ENCODE measurements around the gene STXBP6.

DNA sequence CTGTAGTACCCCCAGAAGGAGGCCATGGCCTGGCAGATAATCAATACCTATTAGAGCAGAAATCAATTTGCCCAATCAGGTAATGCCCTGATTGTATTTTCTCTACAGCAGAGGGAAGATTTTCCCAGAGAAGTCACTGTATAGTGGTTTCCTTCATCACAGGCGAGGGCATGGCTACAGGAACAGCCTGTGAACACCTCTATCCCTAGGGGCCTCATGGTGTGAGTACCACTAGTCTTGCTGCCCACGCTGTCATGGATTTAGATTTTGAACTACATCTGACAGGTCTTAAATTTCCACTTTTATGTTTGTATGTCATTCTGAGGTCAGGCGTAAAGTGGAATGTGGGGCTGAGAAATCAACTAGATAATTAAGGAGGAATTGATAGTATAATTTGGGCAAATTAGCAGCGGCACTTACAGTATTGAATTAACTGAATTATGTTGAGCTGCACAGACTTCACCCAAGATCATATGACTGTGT is 42.4 kb upstream of the STXBP6 start:
- TF ChIP-seq CSDC2 (CRISPR knock-in tag; IDR thresholded peaks at IDR 0.05) (no peak), ZFP30 (CRISPR knock-in tag; IDR thresholded peaks at IDR 0.05) (no peak), RARB (CRISPR knock-in tag; IDR thresholded peaks at IDR 0.05) (no peak), ARNTL (CRISPR knock-in tag; IDR thresholded peaks at IDR 0.05; ENCODE audit: borderline replicate concordance, low read depth) (no peak), ZC3H10 (CRISPR knock-in tag; IDR thresholded peaks at IDR 0.05) (no peak), ZFP3 (CRISPR knock-in tag; IDR thresholded peaks at IDR 0.05) (no peak), ZNF565 (CRISPR knock-in tag; conservative IDR thresholded peaks at IDR 0.05; ENCODE audit: low read depth) (no peak), OSR1 (CRISPR knock-in tag; IDR thresholded peaks at IDR 0.05) (no peak), TOX (CRISPR knock-in tag; IDR thresholded peaks at IDR 0.05; ENCODE audit: borderline replicate concordance) (no peak), GLIS3 (CRISPR knock-in tag; IDR thresholded peaks at IDR 0.05) (no peak)
- TF ChIP-seq, protein P1, sequence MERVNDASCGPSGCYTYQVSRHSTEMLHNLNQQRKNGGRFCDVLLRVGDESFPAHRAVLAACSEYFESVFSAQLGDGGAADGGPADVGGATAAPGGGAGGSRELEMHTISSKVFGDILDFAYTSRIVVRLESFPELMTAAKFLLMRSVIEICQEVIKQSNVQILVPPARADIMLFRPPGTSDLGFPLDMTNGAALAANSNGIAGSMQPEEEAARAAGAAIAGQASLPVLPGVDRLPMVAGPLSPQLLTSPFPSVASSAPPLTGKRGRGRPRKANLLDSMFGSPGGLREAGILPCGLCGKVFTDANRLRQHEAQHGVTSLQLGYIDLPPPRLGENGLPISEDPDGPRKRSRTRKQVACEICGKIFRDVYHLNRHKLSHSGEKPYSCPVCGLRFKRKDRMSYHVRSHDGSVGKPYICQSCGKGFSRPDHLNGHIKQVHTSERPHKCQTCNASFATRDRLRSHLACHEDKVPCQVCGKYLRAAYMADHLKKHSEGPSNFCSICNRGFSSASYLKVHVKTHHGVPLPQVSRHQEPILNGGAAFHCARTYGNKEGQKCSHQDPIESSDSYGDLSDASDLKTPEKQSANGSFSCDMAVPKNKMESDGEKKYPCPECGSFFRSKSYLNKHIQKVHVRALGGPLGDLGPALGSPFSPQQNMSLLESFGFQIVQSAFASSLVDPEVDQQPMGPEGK (CRISPR knock-in tag; IDR thresholded peaks at IDR 0.05; ENCODE audit: borderline replicate concordance): no peak
- TF ChIP-seq, protein P2, sequence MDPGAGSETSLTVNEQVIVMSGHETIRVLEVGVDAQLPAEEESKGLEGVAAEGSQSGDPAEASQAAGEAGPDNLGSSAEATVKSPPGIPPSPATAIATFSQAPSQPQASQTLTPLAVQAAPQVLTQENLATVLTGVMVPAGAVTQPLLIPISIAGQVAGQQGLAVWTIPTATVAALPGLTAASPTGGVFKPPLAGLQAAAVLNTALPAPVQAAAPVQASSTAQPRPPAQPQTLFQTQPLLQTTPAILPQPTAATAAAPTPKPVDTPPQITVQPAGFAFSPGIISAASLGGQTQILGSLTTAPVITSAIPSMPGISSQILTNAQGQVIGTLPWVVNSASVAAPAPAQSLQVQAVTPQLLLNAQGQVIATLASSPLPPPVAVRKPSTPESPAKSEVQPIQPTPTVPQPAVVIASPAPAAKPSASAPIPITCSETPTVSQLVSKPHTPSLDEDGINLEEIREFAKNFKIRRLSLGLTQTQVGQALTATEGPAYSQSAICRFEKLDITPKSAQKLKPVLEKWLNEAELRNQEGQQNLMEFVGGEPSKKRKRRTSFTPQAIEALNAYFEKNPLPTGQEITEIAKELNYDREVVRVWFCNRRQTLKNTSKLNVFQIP (CRISPR knock-in tag; IDR thresholded peaks at IDR 0.05; ENCODE audit: borderline replicate concordance, low read depth): no peak
